Stimulated activated naive CD4-positive, alpha-beta T cell (primary cell): Measurements from ENCODE around the gene FRMPD2.

ENCODE experiments used
- DNase-seq, 6 experiments: peaks; one replicate each; lab custom pipeline; 2025; lab: John Stamatoyannopoulos, UW

FRMPD2 gene, protein sequence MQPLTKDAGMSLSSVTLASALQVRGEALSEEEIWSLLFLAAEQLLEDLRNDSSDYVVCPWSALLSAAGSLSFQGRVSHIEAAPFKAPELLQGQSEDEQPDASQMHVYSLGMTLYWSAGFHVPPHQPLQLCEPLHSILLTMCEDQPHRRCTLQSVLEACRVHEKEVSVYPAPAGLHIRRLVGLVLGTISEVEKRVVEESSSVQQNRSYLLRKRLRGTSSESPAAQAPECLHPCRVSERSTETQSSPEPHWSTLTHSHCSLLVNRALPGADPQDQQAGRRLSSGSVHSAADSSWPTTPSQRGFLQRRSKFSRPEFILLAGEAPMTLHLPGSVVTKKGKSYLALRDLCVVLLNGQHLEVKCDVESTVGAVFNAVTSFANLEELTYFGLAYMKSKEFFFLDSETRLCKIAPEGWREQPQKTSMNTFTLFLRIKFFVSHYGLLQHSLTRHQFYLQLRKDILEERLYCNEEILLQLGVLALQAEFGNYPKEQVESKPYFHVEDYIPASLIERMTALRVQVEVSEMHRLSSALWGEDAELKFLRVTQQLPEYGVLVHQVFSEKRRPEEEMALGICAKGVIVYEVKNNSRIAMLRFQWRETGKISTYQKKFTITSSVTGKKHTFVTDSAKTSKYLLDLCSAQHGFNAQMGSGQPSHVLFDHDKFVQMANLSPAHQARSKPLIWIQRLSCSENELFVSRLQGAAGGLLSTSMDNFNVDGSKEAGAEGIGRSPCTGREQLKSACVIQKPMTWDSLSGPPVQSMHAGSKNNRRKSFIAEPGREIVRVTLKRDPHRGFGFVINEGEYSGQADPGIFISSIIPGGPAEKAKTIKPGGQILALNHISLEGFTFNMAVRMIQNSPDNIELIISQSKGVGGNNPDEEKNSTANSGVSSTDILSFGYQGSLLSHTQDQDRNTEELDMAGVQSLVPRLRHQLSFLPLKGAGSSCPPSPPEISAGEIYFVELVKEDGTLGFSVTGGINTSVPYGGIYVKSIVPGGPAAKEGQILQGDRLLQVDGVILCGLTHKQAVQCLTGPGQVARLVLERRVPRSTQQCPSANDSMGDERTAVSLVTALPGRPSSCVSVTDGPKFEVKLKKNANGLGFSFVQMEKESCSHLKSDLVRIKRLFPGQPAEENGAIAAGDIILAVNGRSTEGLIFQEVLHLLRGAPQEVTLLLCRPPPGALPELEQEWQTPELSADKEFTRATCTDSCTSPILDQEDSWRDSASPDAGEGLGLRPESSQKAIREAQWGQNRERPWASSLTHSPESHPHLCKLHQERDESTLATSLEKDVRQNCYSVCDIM (N-terminal part only)

DNA sequence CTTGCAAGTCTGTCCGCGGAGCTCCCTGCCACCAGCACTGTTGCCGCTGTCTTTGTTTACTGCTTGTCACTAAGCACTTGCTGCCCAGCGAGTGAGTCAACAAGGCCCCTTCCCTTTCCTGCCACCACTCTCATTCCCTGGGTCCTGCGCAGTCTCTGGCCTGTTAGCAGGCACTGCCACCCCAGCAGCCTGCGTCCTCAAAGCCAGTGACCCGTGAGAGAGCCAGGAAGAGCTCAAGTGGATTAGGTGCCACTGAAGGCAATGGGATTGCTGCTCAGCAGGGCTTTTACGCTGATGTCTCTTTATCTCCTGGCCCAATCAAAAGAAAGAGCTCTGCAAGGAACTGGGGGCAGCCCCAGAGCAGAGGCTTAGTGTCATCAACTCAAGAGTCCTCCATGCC lies at the start of gene FRMPD2:
FRMPD2 (minus strand) TSS at position 61 of the 400 bp plus-strand sequence. CDS start 129 bp downstream, outside the sequence.
- DNase-seq, result no peak

DNA sequence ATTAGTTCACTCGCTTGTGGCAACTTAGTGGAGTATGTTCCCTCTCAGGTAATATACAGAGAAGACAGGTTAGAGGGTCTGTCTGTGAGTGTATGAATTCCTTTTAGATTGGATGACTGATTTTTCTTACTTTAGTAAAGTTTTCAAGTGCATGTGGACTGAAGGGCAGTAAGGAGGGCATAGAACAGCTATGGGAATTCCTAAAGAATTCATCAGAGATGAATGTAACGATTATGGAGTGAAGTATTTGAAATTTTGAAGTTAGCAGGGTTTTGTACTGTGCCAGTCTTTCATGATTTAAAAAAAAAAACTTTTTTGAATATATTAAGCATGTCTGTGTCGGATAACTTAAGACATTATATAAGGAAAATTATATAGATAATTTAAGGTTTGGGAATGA lies 47.5 kb upstream of the FRMPD2 start:
- no peak for DNase-seq

DNA sequence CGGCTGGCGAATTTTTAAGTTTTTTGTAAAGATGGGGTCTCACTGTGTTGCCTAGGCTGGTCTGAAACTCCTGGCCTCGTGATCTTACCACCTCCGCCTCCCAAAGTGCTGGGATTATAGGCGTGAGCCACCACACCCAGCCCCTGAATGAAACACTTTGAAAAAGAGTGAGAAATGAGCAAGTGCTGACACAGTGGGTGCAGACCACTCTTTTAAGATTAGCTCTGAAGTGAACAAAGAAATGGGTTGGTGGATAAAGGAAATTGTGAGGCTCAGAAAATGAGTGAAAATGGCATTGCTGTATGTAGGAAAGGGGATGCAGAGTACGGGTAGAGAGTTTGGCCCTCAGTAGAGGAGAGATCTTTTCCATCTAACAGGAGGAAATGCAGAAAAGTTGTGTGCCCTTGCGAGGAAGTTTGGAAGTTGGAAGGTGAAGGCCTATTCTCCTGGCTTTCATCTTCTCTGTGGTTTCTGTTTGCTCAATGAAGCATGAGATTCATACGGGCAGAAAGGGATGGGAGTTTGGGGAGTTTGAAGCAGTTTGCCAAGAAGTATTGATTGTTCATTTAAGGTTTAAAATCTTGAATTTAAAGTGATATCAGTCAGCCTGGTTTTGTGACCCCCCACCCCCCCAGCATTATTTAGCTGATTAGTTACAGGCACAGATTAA lies 43.0 kb upstream of the FRMPD2 start:
- DNase-seq, result no peak

DNA sequence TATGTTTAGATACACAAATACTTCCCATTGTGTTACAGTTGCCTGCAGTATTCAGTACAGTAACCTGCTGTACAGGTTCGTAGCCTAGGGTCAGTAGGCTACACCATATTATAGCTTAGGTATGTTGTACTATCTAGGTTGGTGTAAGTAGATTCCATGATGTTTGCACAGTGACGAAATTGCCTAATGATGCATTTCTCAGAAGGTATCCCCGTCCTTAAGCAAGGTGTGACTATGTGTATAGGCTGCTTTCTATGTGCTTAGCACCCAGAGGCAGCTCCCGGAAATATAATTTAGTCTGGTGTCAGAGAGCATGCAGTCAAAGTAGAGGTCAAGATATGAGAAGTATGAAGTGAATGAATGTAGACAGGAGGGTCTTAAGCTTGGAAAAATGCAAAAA lies 41.7 kb upstream of the FRMPD2 start:
- DNase-seq, result no peak

DNA sequence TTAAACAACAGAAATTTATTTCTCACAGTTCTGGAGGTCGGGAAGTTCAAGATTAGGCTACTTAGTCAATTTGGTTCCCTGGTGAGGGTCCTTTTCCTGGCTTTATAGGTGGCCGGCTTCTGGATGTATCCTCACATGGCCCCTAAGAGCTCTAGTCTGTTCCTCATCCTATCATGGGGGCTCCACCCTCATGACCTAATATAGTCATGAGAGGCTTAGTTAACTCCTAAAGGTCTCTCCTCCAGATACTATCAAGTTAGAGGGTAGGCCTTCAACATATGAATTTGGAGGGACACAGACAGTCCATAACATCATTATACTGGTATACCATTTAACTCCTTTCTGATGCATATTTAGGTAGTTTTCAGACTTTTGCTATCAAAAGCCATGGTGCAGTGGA lies 39.6 kb upstream of the FRMPD2 start:
- no peak for DNase-seq

DNA sequence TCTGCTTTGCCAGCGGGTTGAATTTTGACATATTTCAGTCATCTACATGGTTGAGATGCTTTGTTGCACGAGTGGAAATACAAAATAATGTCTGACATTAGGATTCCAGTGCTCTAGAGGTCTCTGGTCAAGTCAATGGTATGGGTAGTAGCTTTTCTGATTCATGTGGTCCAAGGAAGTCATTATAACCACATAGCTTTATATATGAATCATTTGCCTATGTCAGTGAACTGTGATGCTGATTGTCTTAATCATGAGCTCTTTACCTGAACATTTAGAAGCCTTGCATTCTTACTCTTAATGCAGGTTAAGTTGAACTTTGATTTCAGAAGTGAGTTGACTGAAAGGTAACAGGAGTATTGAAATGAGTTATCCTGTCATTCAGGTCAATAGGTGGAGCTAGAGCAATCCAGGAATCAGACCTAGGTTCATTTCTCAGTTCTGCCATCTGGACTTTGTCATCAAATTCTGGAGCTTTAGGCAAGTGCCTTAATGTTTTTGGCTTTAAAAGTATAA lies 35.3 kb upstream of the FRMPD2 start:
- DNase-seq, result peak in 2 of 6 experiments; percentile 10 to 26

DNA sequence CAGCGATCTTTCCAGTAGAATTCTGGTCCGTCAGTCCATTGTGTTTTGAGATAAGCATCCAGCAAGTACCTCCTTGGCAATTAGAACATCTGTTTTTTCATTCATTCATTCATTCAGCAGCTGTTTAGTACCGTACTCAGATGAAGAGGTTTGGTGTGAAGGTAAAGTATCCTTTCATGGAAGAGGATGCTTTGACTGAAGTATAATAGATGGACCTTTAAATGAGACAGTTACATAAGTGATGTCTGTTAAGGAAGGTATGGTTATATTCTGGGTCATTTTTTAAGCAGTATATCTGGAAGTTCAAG lies 33.2 kb upstream of the FRMPD2 start:
- no peak for DNase-seq

DNA sequence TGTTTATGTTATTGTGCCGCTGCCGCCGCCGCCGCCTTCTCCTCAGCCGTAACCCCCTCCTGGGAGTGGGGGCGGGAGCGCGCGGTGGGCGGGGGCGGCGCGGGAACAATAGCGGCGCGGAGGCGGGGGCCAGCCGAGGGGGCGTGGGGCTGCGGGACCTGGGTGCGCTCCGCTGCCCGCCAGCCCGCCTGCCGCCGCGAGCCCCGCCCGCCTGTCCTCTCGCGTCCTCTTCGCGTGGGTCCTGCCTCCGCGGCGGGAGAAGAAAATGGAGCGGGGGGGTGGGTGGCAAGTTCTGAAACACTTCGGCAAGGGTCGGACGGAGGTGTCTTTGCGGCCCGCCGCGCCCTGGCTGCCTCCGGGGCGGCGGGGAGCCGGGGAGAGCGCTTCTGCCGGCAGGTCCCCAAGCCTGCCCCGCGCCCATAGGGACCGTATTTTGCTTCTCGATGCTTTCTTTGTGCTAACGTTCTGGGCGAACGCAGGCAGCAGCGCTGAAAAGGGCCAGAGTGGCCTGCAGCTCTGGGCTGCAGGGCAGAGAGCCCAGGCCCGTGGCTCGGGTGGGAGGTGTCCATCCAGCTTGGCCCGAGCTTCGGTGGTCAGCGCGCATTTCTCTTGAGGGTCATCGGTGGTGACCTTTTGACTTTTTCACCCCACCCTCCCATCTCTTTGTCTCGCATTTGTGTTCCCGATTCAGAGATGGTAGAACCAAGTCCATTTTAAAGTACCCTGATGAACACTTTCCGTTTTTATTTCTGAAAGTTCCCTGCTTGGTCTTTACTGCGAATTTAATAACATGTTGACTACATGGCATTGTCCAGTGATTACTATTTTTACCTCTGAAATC lies 32.6 kb upstream of the FRMPD2 start:
- DNase-seq, result peak in 5 of 6 experiments; percentile 69 to 91 (median 80)

DNA sequence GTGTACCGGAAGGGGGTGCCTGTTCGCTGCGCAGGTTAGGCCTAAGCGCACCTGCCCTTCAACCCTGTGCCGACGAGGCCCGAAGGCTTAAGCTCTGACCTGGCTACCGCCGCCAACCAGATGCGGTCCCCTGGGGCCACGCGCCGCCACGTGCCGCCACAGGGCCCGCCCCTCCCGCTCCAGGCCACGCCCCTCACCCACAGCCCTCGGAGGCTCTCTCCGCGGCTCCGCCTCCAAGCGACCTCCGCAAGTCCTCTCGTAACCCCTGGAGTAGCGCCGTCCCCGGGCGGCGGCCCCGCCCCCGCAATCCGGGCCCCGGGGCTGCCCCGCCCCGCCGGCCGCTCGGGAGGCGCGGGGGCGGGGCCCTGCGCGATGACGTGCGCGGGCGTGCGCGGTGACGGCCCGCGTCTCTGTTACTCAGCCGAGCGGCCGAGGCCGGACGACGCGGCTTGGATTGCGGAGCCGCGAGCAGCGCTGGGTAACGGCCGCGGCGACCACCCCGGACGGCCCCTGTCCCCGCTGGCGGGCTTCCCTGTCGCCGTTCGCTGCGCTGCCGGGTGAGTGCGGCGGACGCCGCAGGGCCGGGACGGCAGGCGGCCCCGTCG lies 31.9 kb upstream of the FRMPD2 start, which contains the start of gene MAPK8:
MAPK8 (plus strand) TSS at position 413 of the 605 bp plus-strand sequence. CDS start 94,984 bp downstream, outside the sequence.
- DNase-seq, result peak; percentile 85 to 97 (median 92)

DNA sequence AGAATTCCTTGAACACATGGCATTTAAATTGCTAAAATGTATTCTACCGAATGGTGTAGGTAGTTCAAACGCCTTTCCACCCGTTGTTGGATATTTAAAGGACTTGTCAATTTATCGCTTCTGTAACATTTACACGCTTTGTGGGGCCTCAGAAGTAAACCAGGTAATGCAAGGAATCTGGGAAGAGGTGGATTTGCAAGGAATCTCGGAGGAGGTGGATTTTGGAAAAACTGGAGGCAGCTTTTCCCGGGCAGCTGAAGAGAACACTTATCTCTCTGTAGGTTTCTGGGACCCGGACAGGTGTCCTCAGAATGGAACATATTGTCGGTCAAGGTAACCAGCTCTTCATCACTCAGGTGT lies 31.4 kb upstream of the FRMPD2 start:
- DNase-seq, result no peak

DNA sequence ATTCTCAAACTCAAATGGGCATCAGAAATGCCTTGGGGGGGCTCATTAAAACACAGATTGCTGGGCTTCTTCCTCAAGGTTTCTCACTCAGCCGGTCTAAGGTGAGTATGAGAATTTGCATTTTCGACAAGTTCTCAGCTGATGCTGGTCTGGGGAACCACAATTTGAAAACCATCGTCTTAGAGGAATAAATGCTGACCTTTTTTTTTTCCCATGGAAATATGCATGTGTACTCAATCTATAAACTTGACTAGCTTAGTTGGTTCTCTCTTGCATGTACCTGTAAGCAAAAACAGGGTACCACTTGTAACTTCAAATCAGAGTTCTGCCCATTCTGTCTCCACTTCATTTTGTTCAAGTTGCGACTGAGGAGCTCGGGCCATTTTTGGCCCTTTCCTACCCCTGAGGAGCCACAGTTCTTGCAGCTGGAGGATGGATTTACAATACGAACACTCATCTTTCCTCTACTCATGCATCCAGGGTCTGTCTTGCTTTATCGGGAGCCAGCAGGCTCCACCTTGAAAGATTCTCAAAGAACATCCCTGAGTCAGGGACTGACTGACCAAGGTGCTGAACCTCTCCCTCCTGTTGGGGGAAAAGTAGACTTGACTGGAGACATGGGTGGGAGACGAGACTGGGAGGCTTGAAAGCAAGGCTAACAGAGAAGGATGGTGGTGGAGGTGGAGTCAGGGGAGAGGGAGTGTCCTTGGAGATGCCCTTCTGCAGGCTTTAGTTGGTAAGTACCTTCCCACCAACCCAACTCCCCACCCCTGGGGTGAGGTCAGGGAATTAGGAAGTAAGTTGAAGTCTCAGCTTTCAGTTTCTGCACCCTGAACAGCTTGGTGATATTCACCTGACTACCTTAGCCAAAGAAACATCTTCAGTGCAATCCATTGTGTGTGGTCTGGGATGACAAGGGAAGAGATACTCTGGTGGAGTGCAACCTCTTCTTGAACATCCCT lies 28.3 kb upstream of the FRMPD2 start:
- DNase-seq, result no peak

DNA sequence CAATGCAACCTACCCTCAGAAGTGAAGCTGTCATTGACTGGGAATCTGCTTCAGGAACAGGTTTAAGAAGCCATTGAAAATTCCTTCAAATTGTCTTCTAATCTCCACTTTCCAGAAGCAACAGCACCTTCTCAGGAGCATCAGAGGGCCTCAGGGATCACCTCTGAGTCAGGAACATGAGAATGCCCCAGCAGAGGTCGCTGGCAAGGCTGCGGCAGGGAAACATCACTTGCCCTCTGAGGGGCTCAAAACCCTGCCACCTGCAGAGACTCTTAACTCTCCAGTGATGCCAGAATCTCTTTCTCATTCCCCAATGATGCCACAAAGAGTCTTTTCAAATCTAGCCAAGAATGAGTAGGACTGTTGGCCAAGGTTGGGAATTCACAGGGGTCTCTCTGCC lies 26.1 kb upstream of the FRMPD2 start:
- DNase-seq, result no peak

DNA sequence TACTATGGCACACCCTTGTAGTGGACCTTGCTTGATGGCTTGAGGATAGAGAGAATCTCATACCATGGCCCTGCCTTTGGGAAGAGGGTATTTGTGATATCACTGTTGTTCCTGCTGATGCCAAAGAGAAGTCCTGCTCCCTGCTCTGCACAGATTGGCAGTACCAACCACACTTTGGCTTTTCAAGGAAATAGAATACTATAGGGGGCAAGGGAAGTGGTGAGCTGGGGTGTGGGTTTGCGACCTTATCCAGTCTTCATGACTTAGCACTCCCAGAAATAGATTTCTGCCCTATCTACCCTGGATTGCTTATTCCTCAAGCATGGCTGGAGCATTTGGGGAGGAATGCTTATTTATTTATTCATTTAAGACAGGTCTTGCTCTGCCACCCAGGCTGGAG lies 25.2 kb upstream of the FRMPD2 start:
- no peak for DNase-seq

DNA sequence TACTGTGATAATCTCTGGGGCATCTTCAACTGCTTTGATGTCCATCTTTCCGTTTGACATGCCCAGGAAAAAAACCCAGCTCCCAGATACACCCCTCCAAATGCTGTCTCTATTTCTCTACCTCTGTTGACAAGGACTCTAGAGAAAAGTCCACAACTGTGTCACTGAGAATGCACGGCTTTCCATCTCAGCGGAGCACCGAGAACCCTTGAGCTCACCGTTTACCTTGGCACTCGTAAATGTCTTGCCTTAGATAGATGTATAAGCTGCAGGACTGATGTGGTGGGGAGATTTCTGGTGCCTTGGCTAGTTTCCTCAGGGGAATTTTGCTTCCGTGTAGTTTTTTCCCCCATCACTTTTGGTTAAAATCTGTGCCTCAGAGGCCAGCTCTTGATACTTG lies 24.6 kb upstream of the FRMPD2 start:
- DNase-seq, result no peak

DNA sequence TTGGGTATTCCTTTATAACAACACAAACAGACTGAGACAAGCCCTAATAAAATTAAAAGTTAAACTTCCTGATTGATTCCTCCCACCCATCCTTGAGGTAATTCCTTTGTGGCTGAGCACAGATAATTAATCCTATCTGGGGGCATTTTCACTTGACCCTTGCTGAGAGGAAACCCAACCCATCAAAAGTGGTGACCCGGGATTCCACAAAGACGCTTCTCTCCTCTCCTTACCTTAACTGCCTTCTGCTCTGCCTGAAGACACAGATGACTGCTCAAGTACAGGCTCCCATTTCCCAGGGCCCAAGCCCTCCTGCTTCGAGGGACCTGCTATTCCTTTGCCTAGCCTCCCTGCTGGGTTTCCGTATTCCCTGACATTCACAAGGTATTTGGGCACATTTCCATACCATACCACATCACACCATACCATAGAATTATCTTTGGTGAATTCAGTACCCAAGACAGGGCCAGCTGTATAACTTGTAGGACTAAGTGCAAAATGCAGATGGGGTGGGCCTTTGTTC lies 22.1 kb upstream of the FRMPD2 start:
- DNase-seq, result no peak

DNA sequence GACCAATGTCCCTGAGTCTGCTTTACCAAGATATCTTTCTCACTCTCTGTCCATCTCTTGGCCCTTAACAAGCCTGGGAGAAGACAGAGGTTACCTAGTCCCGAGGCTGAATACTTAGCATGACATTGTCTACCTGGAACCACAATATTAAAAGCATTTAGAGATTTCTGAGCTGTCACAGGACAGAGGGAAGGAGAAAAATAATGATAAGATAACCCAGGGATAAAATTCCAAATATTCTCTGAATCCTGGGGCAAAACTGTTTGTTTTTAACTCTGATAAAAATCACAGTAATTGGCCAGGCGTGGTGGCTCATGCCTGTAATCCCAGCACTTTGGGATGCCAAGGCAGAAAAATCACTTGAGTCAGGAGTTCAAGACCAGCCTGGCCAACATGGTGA lies 19.9 kb upstream of the FRMPD2 start:
- DNase-seq, result no peak

DNA sequence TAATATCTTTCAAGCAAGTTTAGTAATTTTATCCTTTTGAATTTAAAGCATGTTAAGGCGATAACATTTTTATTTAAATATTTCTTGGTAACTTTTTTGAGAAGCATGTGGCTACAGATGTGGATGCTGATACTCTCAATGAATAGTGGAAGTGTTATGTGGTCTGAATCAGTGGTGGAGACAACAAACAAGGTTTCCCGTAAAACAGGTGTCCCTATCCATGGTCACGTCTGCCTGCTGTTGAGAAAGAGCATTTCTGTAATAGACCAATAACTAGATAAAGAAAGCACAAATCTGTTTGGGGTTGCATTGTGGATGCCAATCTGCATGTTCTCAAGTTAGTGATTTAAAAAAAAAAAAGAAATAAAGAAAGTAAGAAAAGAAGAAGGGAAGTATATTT lies 18.1 kb upstream of the FRMPD2 start:
- no peak for DNase-seq

DNA sequence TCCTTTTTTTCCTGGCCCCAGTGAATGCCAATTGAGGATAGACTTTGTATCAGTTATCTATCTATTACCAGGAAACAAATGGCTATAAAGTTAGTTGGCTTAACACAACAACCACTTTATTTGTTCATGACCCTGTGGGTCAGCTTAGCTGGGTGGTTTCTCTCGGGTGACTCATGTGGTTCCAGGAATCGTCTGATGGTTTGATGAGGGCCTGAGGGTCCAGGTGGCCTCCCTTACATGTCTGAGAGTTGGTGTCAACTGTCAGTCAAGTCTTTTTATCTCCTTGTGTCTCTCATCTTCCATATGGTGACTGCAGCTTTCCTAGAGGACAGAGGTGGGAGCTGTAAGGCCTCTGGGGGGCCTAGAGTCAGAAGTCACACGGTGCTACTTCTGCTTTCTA lies 16.7 kb upstream of the FRMPD2 start:
- DNase-seq, result no peak

DNA sequence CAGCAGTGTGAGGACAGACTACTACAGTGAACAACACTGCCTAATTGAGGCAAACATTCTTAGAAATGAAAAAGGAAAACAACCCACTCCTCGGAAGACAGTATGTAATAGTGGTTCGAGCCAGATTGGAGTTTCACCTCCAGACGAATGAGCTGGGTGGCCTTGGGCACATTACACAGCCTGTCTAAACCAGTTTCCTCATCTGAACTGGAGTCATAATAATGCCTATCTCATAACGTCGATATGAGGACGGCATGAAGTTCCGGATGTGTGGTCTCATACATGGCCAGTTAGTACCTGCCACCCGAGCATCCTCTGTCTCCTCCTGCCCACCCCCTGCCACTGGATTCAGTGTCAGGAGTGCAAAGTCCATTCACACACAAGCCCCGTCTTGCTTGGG lies 15.8 kb upstream of the FRMPD2 start:
- no peak for DNase-seq
